Cerebellar cortex (tissue), 1 donor: ENCODE data around the gene PLEKHG4B.
"Not testable (repeated sequence)": the region's sequence is repeated elsewhere in the genome, so short reads cannot be mapped to it uniquely, and the experiment has no call there.

Experiments
- DNase-seq: peaks from one replicate; pipeline ENCODE4 v3.0.0-alpha.2; 2015; ENCODE audit warnings: low spot score

Gene PLEKHG4B

GRCh38 chr5:204462-204861, 112.5 kb downstream of the PLEKHG4B start:
- no peak for DNase-seq

DNA sequence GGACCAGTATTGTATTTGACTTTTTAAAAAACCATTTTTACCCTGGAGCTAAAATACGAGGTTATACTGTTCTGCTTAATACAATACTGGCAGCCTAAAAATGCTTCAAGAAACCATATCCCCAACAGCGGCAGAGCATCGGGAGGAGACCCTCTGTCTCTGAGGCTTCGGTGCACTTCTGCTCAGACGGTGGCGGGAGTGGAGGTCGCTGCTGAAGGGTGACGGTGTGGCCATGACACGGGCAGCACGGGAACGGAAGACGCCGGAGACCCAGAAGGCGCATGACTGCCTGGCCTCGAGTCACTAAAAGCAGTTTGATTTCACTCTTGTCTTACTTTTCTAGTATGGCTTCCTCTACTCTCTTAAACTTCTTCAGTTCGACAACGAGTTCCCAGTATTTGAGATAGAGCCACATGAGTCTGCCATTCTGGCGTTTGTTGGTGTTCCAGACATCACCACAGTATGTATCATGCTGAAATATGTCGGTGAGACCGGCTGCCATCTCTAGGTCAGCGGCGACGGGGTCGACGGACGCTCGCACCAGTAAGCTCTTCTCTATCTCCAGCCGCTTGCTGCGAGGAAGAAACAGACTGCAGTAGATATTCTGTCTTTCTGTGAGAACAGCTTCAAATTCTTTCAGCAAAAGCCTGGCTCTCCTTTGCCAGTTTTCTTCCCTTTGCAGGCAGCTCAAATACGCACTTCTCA, 113.2 kb downstream of the PLEKHG4B start:
- DNase-seq = no peak

GRCh38 chr5:206406-206805, 114.4 kb downstream of the PLEKHG4B start:
- DNase-seq = peak; percentile 35

DNA sequence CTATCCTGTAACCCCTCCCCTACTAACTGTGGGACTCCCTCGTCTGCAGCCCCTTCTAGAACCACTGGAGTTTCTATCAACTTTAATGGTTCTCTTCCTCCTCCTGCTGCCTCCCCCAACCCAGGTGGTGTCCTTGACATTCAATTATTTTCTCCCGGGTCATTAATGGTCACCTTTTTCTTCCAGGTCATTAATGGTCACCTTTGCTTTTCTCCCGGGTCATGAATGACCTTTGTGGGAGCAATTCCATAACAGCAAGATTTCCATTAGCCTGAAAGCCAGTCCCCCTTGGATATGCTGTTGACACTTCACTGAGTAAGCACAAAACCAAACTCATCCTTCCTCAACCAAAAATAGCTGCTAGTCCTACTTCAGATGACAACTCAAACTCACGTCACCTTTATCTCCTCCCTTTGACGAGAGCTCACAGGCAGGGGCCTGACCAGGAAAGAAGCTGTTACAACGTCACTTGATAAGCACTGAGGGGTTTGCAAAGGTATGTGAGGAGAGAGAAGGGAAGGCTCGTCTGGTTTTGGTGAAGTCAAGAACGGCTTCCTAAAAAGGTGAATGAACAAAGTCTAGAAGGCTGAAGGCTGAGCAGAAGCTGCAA, 115.1 kb downstream of the PLEKHG4B start:
- no peak for DNase-seq

DNA sequence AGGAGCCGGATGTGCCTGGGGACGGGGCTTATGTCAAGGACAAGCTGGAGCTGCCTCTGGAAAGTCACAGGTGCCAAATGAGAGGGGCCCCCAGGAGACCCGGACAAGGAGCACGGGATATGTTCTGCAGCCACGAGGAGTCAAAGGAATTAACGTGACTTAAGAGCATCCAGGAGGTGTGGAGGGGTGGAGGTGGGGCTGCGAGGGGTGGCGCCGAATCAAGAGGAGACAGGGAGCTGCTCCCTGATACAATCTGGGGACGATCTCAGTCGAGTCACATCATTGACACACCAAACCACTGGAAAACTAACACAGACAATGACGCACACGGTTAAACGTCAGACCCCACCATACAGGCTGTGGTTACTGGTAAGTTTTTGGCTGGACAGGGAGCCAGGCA, 115.6 kb downstream of the PLEKHG4B start:
- no peak for DNase-seq

DNA sequence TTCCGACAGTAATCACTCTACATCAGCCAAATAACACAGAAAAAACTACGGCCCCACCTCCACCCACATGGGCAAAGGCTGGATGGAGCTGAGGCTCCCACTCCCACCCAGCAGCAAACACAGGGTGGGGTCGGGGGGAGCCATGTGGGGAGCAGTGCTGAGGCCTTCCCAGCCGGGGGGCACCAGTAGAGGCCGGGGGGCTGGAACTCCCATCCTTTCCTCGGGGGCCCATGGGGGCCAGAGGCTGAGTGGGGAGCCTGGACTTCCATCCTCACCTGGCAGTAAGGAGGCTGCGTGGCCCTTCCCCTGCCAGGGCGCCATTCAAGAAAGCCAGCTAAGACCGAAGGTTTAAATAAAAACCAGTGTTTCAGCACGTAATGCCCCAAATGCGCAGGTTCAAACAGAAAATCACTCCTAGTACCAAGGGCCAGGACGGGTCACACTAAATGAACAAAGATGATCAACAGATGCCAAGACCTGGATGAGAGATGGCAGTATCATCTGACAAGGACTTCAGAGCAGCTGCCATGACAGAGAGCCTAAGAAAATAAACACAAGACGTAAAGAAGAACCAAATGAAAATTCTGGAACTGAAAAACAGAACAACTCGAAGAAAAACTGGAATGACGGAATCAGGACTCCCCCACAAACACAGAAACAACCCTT, 116.6 kb downstream of the PLEKHG4B start:
- no peak for DNase-seq

DNA sequence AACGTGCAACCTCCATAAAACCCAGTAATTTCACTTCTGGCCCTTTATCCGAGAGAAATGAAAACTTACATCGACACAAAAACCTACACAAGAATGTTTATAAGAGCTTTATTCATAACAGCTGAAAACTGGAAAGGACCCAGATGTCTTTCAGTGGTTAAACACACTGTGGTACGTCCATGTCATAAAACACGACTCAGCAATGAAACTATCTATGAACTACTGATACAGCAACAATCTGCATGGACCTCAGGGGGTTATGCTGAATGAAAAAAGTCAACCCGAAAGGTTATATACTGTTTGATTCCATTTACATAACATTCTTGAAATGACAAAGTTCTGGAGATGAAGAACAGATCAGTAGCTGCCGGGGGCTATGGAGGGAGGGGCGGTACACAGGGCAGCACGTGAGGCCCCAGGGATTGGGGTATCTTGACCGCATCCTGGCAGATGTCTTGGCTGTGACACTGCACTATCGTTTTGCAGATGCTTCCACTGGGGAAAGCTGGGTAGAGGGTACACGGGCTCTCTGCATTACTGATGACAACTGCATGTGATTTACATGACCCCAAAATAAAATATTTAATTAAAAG, 121.9 kb downstream of the PLEKHG4B start:
- DNase-seq = no peak

GRCh38 chr5:215256-215655, 123.3 kb downstream of the PLEKHG4B start:
- DNase-seq = not testable (repeated sequence)

DNA sequence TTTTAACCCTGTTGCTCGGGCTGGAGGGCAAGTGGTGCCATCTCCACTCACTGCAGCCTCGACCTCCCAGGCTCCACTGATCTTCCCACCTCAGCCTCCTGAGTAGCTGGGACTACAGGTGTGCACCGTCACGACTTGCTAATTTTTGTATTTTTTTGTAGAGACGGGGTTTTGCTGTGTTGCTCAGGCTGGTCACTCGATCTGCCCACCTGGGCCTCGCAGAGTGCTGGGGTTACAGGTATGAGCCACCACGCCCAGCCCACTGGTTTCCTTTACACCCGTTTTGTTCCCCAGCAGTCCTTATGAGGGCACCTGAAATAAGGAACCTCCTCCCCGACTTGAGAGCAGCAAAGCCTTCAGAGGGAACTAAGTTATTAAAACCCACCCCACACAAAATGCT, 124.1 kb downstream of the PLEKHG4B start:
- DNase-seq = not testable (repeated sequence)

- peak; percentile 88 for DNase-seq
Observed at GRCh38 chr5:217494-218456, 125.8 kb downstream of the PLEKHG4B start, which contains the start of the genes CCDC127 and SDHA. CCDC127 (minus strand) TSS chr5:218153; CDS start chr5:216849, 1,304 bp downstream. SDHA (plus strand) TSS chr5:218320; CDS start chr5:218356, 36 bp downstream.

DNA sequence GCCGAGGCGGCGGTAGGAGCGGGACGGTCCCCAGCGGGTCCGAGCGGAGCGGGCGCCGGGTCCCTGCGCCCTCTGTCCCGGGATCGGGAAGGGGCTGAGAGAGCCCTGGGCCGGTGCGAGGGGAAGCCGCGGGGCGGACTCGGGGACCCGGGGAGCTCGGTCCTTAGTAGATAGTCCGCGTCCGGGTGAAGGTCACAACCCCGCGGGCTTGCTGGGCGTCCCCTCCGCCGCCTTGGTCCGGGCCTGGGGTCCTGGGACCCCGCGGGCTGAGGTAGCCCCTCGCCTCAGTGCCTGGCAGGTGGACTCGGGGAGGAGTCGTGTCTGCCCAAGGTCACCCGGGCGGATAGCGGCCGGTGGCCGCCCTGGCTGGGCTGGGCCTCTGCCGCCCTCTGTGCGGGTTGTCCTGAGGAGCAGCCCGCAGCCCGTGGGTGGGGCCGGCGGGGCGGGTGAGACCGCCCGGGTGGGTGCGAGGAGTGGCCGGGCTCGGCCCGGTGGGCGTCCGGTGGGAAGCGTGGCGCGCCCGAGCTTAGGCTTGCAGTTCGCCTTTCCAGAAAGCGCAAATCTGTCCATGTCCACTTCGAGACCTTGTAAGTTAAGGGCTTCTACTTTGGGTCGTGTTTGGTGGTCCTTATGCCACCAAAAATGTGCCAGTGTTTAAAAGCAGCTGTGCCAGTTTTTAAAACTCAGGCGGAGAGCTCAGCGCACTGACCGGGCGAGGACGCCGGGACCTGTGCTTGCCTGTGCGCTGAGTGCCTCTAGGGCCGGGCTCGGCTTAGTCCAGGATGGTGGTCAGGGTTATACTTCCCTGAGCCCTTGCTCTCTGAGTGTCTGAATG, 126.7 kb downstream of the PLEKHG4B start:
- DNase-seq = no peak

DNA sequence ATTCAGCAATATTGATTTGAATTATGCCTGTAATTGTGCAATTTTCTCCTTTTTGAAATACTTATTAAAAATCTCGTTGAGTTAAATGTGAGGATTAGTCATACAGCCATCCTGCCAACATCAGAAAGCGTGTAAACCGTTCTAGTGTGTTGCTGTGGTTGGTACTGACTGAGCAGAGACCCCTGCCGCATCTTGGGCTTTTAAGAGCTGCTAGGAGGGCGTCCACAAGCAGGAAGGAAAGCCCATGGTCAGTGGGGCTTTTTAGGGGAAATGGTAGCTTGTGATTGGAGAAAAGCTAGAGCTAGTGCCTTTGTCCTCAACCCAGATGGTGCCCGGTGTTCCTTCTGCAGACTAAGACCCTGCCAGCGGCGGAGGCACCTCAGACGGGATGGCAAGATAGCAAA, 127.5 kb downstream of the PLEKHG4B start:
- no peak for DNase-seq

DNA sequence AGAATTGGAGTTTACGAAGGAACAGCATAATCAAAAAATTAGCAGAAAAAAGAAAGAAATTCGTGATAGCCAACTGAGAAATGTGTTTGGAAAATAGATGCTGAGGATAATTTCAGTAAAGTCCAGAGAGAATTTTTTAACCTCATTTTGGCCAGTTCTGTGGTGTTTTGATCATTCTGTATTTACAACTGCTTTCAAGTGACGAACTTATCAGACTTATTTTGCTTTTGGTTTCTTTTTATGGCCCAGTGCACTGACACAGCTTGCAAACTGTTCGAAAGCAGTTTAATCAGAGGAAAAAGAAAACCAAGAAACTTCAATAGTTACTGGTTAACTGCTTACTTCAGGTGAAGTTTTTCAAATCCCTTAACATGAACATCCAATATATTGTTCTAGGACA, 128.0 kb downstream of the PLEKHG4B start:
- DNase-seq = no peak

GRCh38 chr5:222951-223715, 131.2 kb downstream of the PLEKHG4B start:
- not testable (repeated sequence) for DNase-seq

GRCh38 chr5:223791-224190, 131.8 kb downstream of the PLEKHG4B start:
- no peak for DNase-seq

- no peak for DNase-seq
Observed at GRCh38 chr5:225334-225733, 133.4 kb downstream of the PLEKHG4B start.

GRCh38 chr5:227375-227774, 135.4 kb downstream of the PLEKHG4B start:
- peak; percentile 79 for DNase-seq

- DNase-seq = no peak
Observed at GRCh38 chr5:228886-229285, 136.9 kb downstream of the PLEKHG4B start.

DNA sequence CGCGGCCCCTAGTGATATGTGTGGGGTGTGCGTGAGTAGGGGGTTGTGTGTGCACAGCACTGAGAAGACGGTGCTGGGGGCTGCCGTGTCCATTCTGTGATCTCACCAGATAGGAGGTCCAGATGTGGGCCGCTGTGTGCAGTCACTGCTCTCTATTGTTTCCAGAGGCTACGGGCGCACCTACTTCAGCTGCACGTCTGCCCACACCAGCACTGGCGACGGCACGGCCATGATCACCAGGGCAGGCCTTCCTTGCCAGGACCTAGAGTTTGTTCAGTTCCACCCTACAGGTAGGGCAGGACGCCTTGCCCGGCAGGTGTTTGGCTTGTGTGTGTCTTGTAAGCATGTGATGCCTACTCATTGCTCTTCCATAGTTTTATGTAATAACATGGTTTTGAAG, 138.7 kb downstream of the PLEKHG4B start:
- DNase-seq = no peak

DNA sequence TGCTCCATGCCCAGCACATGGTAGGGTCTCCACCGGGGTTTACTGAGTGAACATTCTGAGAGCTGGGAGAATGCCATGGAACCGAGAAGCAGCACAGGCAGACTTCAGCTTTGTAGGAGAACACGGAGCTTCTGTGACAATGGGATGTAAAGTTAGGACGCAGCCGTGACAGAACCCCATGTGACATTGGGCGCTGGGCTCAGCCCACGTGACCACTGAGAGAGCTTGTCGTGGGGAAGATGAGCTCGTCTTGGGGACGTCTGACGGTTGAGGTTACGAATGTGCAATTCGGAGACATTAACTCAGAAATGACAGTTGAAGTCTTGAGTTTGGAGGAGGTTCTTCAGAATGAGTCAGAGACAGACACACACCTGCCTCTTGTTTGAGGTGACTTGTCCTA, 139.7 kb downstream of the PLEKHG4B start:
- no peak for DNase-seq
